ENCODE data around the gene C1orf141.

GRCh38 chr1:67077593-67077992, 57.2 kb downstream of the C1orf141 start:
- no peak for TF ChIP-seq CTCF (IDR thresholded peaks at IDR 0.05)
- no peak for TF ChIP-seq POLR2A (IDR thresholded peaks at IDR 0.05)

Measured in right lobe of liver (tissue), 4 donors.